ENCODE measurements around the gene ARL13B. TPM values are rescaled to one million over a fixed set of nuclear protein-coding genes. Genes with fewer than 3 reads are reported as not detected.

The ARL13B gene
- total and polyA plus RNA-seq, 2 of the 8 experiments (the other 6 are each of a cell fraction or from before 2014, with no cell fraction given), result 1.5 to 12.7 TPM

DNA sequence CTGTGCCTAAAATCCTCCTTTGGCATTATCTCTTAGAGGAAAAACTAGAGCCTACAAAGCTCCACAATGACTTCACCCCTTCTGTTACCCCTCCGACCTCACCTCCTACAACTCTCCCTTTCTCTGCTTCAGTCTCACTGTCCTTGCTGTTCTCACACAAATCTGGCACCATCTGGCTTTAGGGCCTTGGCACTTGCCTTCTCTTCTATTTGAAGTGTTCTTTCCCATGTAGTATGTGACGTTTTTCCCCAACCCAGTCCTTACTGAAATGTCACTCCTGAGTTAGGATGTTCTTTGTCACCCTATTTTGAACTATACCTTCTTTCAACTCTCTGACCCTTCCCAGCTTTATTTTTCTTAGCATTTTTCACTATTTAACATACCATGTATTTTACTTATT, 39.7 kb downstream of the ARL13B start (continued):
- TF ChIP-seq SAP30 (IDR thresholded peaks at IDR 0.05; ENCODE audit: insufficient read depth, insufficient replicate concordance, low read length) (no peak), BCL11A (IDR thresholded peaks at IDR 0.05; ENCODE audit: low read depth in 2 of 2, low read length in 2 of 2) (no peak), RNF2 (IDR thresholded peaks at IDR 0.05; ENCODE audit: borderline replicate concordance, low read depth, low read length, missing control alignments, poor library complexity, severe bottlenecking) (no peak), RAD21 (IDR thresholded peaks at IDR 0.05 in 1 of 2, conservative IDR thresholded peaks at IDR 0.05 in 1 of 2; ENCODE audit: low read depth in 2 of 2, low read length in 2 of 2) (no peak)
